Mucosa of descending colon (tissue), 3 donors: ENCODE results near the gene RSF1. TPM values are rescaled to one million over a fixed set of nuclear protein-coding genes. Genes with fewer than 3 reads are reported as not detected.
A peak's percentile ranks its signal among the peaks of the same experiment; 100 is the strongest.
"Not testable (repeated sequence)": the region's sequence is repeated elsewhere in the genome, so short reads cannot be mapped to it uniquely, and the experiment has no call there.

Source experiments
- ATAC-seq: fragments of 200-7000 bp; cut with Tn5 transposase; one replicate; pipeline ENCODE4 v1.9.1; 2020; ENCODE audit warnings: mild to moderate bottlenecking, moderate library complexity
- DNase-seq, 3 donors: peaks; one replicate each; pipeline ENCODE4 v3.0.0-alpha.2; 2020
- H3K36me3 ChIP-seq: fragments of 200-600 bp; one replicate; pipeline ENCODE4 v1.8.0; 2021; ENCODE audit warnings: low read depth, mild to moderate bottlenecking
- H3K4me1 ChIP-seq: fragments of 200-600 bp; one replicate; pipeline ENCODE4 v1.8.0; 2021; ENCODE audit warnings: low read depth, mild to moderate bottlenecking
- H3K4me3 ChIP-seq: fragments of 200-600 bp; one replicate; pipeline ENCODE4 v1.8.0; 2021; ENCODE audit warnings: mild to moderate bottlenecking
- H3K9me3 ChIP-seq: fragments of 200-600 bp; one replicate; pipeline ENCODE4 v1.8.0; 2021; ENCODE audit warnings: mild to moderate bottlenecking
- intact Hi-C, 2 donors: fragments of 100-400 bp; cut with DNase I in 1 of 2; cut with micrococcal nuclease in 1 of 2; formaldehyde crosslinking; loops; one replicate each; pipeline versions ENCODE4 v1.11.0 to v1.11.1; 2022; cut with DNase I, micrococcal nuclease
- long read RNA-seq, 2 donors: library from polyadenylated mRNA; unstranded; transcript quantifications; one replicate each; pipeline ENCODE4 v2.0.0, GENCODE V29; 2019 to 2021
- total RNA-seq, 3 donors: library from RNA; stranded (reverse); fragmentation: NEBNext Ultra II Directional in 2 of 3; extraction: Animal tissue kit (Norgen Biotek cat#: 25700) in 2 of 3; gene quantifications; one replicate each; pipeline versions ENCODE4 v1.2.1 to v1.2.4, GENCODE V29; 2021 to 2023
- TF ChIP-seq, protein P1 (sequence below): fragments of 200-600 bp; IDR thresholded peaks from one replicate; pipeline ENCODE4 v1.8.0; 2022; ENCODE audit warnings: antibody characterized with exemption, mild to moderate bottlenecking
- donor health status: DM: no; HTN: no; CAD: no; lungs with moderate emphysema.
- donor health status: DM: no; HTN: no; CAD: no.
- donor health status: DM: no; HTN: yes; CAD: no.

Gene RSF1, protein sequence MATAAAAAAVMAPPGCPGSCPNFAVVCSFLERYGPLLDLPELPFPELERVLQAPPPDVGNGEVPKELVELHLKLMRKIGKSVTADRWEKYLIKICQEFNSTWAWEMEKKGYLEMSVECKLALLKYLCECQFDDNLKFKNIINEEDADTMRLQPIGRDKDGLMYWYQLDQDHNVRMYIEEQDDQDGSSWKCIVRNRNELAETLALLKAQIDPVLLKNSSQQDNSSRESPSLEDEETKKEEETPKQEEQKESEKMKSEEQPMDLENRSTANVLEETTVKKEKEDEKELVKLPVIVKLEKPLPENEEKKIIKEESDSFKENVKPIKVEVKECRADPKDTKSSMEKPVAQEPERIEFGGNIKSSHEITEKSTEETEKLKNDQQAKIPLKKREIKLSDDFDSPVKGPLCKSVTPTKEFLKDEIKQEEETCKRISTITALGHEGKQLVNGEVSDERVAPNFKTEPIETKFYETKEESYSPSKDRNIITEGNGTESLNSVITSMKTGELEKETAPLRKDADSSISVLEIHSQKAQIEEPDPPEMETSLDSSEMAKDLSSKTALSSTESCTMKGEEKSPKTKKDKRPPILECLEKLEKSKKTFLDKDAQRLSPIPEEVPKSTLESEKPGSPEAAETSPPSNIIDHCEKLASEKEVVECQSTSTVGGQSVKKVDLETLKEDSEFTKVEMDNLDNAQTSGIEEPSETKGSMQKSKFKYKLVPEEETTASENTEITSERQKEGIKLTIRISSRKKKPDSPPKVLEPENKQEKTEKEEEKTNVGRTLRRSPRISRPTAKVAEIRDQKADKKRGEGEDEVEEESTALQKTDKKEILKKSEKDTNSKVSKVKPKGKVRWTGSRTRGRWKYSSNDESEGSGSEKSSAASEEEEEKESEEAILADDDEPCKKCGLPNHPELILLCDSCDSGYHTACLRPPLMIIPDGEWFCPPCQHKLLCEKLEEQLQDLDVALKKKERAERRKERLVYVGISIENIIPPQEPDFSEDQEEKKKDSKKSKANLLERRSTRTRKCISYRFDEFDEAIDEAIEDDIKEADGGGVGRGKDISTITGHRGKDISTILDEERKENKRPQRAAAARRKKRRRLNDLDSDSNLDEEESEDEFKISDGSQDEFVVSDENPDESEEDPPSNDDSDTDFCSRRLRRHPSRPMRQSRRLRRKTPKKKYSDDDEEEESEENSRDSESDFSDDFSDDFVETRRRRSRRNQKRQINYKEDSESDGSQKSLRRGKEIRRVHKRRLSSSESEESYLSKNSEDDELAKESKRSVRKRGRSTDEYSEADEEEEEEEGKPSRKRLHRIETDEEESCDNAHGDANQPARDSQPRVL (N-terminal part only)
- 10 to 100 TPM; 43.7 to 80.2 (median 44.4) TPM for total RNA-seq
- long read RNA-seq, donor 1, full-length matches to known transcripts = 22 of 33 reads
- long read RNA-seq, donor 1, partial matches to known transcripts = 6 of 33 reads
- long read RNA-seq, donor 1, other reads (novel, unspliced or antisense) = 5 of 33 reads
- long read RNA-seq, donor 2, transcript RSF1-206 (6 exons, 2,107 nt) = major isoform, 11 of 22 reads
- long read RNA-seq, donor 2, partial matches to known transcripts = 10 of 22 reads
- long read RNA-seq, donor 2, other reads (novel, unspliced or antisense) = 0 of 22 reads

DNA sequence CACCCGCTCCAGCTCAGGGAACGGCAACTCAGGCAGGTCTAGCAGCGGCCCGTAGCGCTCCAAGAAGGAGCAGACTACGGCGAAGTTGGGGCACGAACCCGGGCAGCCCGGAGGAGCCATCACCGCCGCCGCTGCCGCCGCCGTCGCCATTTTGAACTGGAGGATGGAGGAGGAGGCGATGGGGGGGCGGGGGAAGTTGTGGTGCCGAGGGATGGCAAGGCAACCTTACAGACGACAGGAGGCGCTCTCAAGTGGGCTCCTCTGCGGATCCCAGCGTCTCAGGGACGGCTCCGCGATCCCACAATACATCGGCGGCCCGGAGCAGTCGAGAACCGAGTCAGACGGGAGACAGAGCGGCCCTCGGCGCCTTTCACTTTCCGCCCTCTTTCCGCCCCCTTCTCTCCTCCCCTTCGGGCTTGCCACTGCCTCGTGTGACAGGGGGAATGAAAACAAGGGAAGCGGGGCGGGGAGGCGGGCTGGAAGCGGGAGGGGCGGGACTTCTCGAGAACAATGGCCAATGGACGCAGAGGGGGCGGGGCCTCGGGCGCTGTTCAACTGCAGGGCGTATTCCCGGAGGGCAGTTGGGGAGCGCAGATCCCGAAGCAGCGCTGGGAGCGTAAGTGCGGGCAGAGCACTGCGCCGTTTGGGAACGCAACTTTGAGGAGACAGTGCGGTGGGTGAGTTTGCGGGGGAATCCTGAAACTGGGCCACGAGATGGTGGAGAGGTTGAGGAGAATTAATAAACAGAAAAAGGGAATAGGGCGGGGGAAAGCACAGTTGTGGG, at the start of gene RSF1, which contains the start of gene AAMDC:
Gene RSF1 (minus strand): TSS at position 158 of the 784 bp plus-strand sequence. CDS start 8 bp downstream, at position 150.
Gene AAMDC (plus strand): TSS at position 580 of the 784 bp plus-strand sequence. CDS start 21,353 bp downstream, outside the sequence.
- ATAC-seq = peak; percentile 92
- TF ChIP-seq, protein P1, sequence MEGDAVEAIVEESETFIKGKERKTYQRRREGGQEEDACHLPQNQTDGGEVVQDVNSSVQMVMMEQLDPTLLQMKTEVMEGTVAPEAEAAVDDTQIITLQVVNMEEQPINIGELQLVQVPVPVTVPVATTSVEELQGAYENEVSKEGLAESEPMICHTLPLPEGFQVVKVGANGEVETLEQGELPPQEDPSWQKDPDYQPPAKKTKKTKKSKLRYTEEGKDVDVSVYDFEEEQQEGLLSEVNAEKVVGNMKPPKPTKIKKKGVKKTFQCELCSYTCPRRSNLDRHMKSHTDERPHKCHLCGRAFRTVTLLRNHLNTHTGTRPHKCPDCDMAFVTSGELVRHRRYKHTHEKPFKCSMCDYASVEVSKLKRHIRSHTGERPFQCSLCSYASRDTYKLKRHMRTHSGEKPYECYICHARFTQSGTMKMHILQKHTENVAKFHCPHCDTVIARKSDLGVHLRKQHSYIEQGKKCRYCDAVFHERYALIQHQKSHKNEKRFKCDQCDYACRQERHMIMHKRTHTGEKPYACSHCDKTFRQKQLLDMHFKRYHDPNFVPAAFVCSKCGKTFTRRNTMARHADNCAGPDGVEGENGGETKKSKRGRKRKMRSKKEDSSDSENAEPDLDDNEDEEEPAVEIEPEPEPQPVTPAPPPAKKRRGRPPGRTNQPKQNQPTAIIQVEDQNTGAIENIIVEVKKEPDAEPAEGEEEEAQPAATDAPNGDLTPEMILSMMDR = peak; percentile 66

DNA sequence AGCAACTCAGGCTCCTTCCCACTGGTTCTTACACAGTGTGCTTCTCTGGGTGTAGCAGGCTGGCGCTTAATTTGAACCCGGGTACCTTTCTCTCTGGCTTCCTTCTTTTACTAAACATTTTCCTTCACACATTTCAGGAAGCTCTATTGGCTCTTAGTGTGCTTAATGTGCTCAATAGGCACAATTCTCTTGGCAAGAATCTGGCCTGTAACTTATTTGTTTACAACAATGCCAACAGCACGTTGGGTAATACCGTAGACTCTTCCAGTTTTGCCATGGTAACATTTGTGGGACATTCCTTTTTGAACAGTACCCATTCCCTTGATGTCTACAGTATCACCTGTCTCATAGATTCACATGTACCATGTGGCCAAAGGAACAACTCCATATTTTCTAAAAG, 48.2 kb upstream of the RSF1 start:
- Histone ChIP-seq H3K36me3 (no peaks in the 10 kb centered on the region), H3K9me3 (no peaks in the 10 kb centered on the region), H3K4me1 (no peaks in the 10 kb centered on the region), H3K4me3 (no peak overlapping the region)
- DNase-seq (no peak), ATAC-seq (no peak)
- intact Hi-C loops = no loop called here
- TF ChIP-seq, protein P1 = no peak

More for the DNA sequence above, at the start of gene RSF1, which contains the start of gene AAMDC:
- Histone ChIP-seq H3K4me1 (peaks cover 8% of the 10 kb centered on the region), H3K36me3 (no peaks in the 10 kb centered on the region), H3K9me3 (no peaks in the 10 kb centered on the region), H3K4me3 (peak within 1 kb of the TSS; percentile 100)
- peak; percentile 99 to 100 (median 99) for DNase-seq
- intact Hi-C loops = loop anchor here in 1 of 2 donors (5.0 kb wide), 1 partner anchor 182 kb away; no protein-coding TSS in a partner anchor

DNA sequence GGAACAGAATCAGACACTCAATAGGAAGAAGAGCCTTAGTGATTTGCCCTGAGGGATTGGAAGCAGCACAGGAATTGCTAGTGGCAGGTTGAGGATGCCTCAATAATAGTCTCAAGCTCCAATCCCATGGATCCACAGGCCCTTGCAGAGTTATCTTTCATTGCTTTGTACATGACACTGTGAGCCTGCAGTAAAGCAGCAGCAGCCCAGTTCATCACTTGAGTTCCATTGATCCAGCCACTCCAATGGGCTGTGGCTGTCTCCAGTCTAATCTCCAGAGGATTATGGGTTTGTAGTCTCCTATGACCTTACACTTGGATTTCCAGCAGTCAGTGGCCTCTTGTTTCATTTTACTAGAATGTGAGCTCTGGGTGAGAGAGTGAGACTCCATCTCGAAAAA, 45.8 kb upstream of the RSF1 start:
- ATAC-seq (no peak), DNase-seq (no peak)
- Histone ChIP-seq H3K4me1 (no peaks in the 10 kb centered on the region), H3K36me3 (no peaks in the 10 kb centered on the region), H3K4me3 (no peak overlapping the region), H3K9me3 (no peaks in the 10 kb centered on the region)
- TF ChIP-seq, protein P1 = no peak
- intact Hi-C loops = no loop called here

DNA sequence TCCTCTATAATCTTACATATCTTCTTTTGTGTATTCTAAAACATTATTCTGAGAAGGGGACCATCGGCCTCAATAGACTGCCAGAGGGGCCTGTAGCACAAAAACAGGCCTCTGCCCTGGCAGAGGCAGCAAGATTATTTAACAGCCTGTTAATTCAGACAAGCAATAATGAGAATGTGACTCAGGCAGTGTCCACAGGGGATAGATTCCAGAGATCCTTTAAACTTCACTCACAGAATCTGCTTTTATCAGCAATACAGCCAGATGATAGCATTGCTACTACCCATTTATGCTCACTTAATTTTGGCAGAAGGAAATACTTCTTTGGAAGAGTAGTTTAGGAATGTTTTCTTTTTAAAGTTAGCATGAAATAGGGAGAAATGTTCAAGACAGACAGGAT, 45.3 kb upstream of the RSF1 start:
- DNase-seq (no peak), ATAC-seq (no peak)
- no peak overlapping the region for H3K4me3 ChIP-seq
- H3K4me1 ChIP-seq = no peaks in the 10 kb centered on the region
- H3K9me3 ChIP-seq = no peaks in the 10 kb centered on the region
- intact Hi-C loops = no loop called here
- TF ChIP-seq, protein P1 = no peak
- H3K36me3 ChIP-seq = no peaks in the 10 kb centered on the region

DNA sequence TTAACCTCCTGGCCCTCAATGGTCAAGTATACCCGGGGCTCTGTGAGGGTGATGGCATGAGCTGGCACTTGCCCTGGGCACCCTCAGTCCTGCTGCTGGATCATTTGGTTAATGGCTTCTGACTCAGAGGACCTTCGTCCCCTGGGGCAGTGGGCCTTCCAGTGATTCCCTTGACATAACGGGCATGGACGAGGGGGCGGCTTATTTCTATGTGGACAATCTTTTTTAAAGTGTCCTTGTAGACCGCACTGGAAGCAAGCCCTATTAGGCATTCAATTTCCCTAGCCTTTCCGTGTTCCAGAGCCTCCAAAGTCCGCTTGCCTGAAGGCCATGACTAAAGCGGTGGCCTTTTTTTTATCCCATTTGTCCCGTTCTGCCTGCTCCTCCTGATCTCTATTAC, 40.9 kb upstream of the RSF1 start:
- H3K36me3 ChIP-seq, intact Hi-C loops, H3K4me1 ChIP-seq: not testable (repeated sequence)

DNA sequence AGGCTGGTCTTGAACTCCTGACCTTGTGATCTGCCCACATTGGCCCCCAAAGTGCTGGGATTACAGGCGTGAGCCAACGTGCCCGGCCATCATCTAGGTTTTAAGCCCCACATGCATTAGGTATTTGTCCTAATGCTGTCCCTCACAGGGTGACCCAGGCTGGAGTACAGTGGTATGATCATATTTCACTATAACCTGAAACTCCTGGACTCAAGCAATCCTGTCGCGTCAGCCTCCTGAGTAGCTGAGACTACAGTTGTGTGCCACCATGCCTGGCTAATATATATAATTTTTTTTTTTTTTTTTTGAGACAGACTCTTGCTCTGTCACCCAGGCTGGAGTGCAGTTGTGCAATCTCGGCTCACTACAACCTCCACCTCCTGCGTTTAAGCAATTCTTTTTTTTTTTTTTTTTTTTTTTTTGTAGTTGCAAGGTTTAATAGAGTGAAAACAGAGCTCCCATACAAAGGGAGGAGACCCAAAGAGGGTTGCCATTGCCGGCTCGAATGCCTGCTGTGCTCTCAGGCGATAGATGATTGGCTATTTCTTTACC, 37.5 kb upstream of the RSF1 start:
- intact Hi-C loops, H3K36me3 ChIP-seq, H3K4me3 ChIP-seq, DNase-seq, ATAC-seq, H3K4me1 ChIP-seq: not testable (repeated sequence)
- H3K9me3 ChIP-seq = peaks cover 20% of the 10 kb centered on the region

More for the DNA sequence above, 40.9 kb upstream of the RSF1 start:
- not testable (repeated sequence) for H3K4me3 ChIP-seq, ATAC-seq, DNase-seq, H3K9me3 ChIP-seq
